Measurements from ENCODE around the gene PEAK1.
"Not testable (repeated sequence)": the region's sequence is repeated elsewhere in the genome, so short reads cannot be mapped to it uniquely, and the experiment has no call there.

The PEAK1 gene

DNA sequence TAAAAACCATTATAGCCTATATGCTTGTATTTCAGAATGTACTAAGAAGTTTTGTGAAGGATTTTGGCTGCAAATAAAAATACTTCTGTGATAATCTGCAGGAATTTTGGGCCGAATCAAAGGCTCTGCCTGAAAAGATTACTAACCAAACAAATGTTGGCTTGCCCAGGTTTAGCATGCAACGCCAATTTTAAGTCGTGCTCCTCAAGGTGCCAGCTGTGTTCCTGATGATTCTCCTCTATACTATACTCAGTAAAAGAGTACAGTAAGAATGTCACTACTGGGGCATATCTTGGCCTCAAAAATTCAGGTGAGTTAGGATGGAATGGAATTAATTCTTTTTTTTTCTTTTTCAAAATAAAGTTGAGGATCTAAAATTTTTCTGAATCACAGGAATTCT, 198.2 kb downstream of the PEAK1 start:
- no peak for DNase-seq

DNA sequence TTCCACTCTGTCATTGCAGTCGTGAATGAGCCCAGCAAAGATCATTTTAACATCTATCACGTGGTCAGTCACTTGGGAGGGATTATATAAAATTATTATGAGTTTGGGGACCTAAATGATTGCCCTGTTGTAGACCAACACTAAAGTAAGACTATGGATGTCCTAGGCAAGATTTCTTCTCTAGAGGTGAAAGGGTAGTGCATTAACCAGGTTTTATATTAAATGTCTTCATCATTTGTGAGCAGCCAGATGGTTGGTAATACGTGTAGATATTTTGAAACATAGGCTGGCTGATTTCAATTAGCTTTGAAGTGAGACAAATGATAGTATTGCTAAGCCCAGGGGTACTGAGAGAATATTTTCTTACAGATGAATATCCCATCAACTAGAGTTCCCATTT, 198.7 kb downstream of the PEAK1 start:
- no peak for DNase-seq

DNA sequence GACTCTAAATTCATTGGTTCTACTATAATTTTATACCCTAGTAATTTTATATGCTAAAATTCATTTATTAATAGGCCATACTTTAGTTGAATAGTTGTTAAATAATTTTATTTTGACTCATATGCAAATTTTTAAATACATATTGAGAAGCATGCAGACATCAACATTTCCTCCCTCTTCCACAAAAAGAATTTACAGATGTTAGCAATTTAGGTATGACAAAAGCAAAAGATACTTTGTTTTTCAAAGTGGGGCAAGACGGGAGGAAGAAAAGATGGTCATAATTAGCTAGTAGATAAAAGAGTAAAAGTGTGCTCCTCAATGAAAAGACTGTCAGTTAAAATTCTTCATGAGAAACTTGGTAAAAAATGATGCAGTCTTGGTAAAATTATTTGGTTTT, 200.1 kb downstream of the PEAK1 start:
- no peak for DNase-seq

DNA sequence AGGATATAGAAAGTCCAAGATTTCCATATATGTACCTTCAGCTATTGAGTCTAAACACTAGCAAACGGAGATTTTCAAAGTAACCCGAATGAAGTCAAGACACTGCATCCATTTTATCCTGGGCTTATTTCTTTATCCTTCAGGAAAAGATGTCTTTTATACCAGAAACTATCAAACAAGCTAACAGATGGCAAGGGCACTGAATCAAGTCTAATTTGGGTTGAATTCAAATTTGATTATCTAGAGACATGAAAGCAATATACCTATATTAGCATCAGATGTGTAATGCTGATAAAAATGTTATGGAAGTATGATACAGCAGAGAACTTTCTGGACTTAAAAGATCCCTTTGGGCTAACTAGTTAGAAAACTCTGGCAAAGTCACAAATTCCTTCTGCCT, 210.7 kb downstream of the PEAK1 start:
- DNase-seq: no peak

DNA sequence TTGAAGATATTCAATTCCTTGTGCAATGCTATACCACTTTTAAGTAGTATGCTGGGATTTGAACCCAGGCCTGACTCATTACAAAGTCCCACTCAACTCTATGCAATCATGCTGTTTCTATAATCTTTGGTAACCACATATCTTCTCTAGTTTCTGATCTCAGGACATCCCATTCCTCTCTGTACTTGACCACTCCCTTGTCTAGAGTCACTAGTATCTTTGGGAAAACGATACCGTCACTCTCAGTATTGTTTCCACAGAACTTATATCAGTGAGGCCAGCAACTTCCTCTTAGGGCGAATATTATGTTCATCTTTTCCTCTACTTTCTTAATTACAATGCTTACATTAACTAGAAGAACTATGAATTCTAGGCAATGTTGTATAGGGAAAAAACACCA, 211.7 kb downstream of the PEAK1 start:
- no peak for DNase-seq

DNA sequence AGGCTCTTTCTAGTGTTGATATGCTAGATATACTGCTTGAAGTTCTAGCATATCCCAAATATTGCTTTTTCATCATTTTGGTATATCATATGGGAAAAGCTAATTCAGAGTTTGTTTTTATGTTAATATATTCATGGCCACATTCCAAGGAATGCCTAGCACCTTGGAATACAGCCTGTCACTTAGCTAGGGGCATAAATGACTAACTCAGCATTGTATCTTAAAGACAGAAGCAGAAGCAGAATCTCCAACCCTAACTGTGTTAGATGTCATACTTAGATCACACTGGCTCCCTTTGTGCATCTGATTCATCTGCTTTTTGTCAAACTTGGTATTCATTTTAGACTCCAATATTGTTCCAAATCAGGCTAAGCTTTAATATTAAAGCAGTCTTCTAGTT, 218.2 kb downstream of the PEAK1 start:
- no peak for DNase-seq

DNA sequence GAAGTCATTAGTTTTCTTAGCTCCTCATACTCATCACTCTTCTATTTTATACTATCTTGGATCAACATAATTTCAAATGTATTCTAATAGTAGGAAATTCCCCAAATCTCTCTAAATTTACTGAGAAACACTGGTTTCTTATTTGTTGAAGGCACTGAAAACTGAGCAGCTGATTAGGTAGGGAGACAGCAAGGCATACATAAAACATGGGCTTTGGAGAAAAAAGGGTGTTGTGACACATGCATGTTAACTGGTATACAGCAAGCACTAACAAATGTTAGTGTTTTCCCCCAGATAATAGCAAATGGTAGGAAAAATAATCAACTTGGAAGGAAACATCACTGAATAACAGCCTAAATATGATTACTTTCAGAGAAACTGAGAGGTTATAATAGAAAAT, 223.5 kb downstream of the PEAK1 start:
- DNase-seq: no peak

DNA sequence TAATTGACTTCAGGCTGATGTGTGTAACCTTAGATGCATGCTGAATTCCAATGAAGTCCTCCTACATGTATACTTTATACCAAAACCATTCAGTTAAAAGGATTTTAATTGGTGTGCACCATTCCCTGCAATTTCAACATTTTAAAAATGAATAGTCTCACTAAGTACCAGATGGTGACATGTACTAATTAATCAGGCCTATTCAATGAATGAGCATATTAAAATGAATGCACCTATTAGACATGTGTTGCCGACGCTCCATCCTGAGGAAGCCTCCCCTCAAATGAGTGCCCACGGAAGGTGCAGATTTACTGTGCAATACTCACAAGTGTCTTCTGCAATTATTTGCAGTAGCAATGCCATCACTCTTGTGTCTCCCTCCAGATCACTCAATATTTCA, 224.3 kb downstream of the PEAK1 start:
- DNase-seq: no peak

DNA sequence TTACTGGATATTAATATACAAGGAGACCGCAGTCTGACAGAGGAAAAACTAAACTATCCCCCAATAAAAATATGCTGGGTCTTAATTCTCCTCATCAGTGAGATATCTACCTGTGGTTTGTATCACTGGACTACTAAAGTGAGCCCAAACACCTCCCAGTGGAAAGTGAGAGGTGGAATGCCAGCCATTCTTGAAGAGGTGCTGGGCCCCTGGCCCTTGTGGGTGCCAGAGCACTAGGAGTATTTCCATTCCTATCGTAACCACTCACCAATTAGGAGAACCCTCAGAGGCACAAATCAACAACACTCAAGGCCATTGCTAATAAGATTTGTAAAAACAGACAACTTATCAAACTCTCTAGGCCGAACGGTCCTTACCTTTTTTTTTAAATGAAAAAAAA, 227.5 kb downstream of the PEAK1 start:
- no peak for DNase-seq

DNA sequence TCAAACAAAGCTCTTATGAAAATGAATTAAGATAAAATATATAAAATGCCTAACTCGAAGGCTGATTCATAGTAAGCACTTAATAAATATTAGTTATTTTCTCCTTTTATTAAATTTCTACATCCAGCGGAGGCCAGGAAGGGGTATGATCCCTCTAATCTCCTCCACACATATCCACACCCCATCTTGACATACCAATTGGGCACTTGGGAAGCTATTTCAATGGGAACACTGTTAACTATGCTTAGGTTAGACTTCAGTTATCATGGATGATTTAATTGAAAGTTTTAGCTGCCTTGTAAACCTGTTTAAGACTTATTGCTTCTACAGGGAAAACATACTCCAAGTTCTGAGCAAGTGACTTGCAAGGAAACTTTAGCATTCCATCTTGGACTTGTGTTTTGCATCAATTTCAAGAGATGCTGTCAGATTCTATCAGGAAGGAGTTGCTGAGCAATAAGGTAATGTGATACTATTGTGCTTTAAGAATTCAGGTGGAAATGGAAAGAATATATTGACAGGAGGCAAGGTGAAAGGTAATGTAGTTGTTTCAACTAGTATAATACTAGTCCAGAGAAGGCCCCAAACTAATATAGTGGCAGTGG, 228.6 kb downstream of the PEAK1 start:
- no peak for DNase-seq

DNA sequence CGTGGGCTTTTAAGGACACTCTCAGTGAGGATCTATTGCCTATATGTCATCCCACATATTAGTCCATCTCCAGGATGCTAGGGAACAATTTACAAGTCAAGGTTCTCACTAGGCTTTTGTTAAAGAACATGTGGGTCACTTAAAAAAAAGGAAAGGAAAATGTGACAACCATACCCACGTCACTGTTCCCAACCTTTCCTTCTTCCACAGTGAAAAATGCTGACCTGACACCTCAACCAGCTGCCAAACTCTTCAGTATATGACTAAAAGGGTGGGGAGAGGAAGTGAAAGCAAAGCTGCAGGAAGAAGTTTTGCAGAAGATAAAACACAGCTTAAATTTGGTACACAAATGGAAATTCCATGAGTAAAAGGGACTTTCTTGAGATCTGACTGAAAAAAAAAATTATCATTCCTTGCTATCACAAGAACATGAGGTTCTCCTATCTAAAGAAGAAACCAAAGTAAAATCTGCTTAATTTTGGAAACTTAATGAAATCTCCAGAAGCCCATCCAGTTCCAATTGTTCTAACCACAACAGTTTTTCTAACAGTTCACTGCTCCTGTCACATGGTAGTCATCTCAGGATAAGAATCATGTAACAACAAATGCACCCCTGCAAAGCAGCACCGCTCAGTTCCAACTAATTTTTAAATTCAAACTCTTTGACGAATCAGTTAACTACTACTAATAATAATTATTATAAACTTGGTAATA, 232.0 kb downstream of the PEAK1 start:
- no peak for DNase-seq

DNA sequence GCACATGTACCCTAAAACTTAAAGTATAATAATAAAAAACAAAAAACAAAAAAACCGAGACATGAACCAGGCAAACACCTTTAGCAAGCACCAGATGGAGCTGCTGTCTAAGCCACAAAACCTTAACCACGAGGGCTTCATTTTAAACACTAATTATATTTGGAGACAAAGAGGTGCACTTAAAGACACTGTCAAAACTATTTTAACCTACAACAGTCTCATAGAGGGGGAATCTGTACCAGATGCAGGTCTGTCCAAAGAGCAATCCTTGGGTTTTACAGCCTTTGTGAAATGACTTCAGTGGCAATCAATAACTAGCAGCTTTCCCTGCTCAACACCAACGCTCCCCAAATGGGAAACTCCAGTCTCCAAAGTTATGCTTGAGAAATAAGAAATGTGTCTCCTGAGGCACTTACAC, 233.3 kb downstream of the PEAK1 start:
- DNase-seq: no peak

DNA sequence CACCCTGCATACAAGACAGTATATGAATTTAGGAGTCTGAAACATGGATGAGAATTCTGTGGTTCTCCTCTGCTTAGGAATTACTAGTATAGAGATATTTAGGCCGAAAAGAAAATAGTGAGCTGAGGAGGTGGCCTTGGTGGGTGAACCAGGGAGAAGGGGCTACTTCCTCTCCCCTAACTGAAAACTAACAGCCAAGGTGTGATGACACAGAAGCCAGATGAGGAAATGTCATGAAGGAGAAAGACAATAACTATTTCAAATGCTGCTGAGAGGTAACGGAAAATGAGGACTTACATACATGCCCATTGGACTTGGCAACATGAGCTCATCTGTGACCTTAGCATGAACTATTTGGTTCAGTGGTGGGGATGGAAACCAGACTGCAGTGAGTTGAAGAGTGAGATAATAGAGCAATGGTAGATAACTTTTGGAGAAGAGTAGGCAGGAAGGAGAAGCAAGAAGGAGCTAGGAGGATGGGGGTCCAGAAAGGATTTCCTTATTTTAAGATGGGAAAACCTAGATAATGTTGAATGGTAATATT, 234.6 kb downstream of the PEAK1 start:
- no peak for DNase-seq

DNA sequence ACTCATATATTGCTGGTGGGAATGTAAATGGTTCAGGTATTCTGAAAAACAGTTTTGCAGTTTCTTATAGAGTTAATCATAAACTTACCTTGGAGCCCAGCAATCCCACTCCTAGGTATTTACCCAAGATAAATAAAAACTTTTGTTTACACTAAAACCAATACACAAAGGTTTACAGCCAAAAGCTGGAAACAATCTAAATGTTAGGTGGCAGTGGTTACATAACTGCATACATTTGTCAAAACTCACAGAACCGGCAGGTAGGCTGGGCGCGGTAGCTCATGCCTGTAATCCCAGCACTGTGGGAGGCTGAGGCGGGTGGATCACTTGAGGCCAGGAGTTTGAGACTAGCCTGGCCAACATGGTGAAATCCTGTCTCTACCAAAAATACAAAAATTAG, 235.6 kb downstream of the PEAK1 start:
- not testable (repeated sequence) for DNase-seq

DNA sequence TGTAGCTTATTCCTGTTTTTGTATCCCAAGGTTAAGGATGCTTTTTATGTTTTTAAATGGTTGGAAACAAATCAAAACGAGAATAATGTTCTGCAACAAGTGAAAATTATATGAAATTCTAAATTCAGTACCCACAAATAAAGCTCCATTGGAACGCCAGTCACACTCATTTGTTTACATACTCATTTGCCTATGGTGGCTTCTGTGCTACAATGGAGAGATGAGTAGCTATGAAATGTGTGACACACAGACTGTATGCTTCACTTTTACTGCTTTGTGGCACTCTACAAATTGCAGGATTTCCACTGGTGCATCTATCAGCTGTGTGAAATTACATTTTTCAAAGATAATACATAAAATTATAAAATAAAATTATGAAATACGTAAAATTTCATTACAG, 236.8 kb downstream of the PEAK1 start:
- no peak for DNase-seq

DNA sequence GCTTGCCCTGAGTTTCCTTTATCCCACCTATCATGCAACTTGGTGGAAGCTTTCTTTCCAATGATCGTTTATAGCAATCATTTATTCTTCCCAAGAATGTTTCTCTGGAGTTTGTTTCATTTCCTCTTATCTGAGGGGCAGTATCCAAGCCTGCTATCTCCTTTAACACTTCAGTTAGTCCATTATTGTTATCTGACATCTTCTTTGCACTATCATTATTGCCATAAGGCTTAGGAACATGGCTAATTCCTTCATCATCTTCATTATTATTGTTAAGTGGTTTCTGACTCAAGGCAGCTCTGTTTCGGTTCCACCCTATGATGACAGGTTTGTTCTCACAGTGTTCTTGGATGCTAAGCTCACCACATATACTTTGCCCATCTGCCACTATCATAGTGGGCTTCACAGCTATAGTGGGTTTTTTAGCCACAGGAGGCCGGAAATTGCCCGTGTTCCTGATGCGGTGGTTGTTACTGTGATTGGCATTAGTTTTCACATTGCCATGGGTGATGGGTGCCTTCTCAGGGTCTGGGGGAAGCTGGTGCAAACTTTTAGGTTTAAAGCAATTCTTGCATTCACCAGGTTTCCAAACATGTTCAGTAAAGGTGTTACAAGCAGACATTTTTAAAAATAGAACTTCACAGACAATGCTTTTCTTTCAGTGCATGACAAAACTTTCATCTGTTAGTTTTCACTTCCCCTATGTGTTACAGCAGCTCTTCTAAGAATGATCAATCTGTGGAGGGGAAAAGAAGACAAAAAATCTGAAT, 238.4 kb downstream of the PEAK1 start:
- DNase-seq: no peak

DNA sequence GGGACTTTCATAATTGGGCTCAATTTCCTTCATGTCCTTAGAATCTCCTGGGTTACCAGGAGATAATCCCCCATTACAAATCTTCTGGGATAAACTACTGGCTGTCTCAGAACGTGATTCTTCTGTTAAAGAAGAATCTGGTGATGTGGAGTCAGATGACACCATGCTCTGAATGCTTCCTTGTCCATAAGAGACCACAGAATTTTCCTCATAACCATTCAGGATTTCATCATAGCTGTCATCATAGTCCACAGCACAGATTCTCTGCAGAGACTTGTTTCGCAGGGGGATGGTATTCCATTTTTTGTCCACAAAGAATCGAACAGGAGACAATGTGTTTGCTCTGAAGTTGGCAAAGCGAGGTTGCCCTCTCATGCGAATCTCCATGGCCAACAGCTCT, 239.1 kb downstream of the PEAK1 start:
- no peak for DNase-seq

DNA sequence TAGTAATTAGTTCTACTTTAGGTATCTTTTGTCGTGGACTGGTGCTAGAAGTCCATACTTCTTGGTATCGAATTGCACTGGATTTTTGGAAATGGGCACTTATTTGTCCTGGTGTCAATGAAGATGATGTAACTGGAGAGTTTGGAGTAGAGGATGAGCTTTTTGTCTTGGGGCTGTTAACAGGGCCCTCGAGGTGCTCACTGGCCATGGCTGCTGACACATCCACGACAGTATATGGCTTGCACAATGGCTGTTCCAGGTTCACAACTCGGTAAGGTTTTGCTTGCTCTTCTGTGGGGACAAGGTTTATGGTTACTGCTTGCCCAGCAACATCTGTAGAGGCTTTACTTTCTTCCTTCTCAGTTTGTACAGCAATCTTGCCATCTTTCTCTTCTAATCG, 239.6 kb downstream of the PEAK1 start:
- DNase-seq: no peak

DNA sequence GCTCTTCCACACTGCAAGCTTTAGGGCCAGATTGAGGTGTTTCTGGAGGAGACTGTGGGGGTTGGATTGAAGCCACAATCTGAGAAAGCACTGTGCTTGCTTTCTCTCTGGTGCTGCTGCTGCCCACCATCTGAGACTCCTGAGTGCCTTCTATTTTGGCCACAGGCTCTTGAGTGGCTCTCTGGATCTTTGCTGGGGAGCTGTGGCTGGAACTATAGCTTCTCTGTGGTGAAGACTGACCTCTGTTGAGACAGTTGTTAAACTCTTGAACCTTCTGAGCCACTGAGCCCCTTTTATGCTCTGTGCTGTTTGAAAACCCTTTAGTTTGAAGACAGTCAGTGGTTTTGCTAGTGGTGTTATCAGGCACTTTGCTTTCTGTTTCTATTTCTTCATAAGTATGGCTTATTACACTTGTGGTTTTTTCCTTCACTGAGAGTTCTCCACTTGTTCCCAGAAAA, 240.3 kb downstream of the PEAK1 start:
- no peak for DNase-seq

DNA sequence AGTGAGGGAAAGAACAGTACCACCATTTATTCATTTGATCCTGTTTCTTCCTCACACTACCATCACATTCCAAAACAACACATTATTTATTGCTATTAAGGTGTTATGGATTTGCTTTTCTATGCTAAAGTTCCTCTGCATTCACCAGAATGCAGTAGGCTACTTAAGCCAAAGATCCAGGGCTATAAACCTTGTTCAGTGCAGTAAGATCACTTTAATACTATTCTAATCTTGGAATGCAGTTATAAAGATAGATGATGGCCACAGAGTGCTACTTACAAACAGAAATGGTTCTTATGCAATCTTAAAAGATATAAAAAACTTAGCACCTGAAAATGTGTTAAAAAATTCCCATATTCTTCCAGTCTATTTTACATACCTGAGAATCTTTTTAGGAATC, 241.5 kb downstream of the PEAK1 start:
- DNase-seq: no peak

DNA sequence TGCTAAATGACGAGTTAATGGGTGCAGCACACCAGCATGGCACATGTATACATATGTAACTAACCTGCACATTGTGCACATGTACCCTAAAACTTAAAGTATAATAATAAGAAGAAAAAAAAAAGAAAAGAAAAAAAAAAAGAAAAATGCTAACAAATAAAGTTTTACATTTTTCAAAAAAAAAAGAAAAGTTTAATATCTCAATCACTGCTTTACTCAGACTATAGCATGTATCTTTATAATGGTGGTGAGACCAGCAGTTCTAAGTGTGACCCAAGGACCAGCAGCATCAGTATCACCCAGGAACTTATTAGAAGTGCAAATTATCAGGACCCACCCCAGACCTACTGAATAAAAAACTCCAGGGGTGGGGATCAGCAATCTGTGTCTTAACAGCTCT, 243.8 kb downstream of the PEAK1 start:
- not testable (repeated sequence) for DNase-seq

DNA sequence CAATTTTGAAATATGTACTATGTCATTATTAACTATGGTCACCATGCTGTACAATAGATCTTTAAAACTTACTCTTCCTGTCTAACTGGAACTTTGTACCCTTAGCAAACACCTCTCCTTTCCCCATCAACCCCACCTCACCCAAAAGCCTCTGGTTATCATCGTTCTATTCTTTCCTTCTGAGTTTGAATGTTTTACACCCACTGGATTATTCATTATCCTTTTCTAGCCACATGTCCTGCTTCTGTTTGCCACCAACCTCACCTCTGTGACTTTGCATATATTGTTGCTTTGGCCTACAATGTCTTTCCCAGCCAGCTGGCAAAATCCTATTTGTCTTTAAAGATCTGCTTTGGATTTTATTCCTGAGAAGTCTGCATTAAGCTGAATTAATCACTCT, 246.4 kb downstream of the PEAK1 start:
- DNase-seq: no peak

DNA sequence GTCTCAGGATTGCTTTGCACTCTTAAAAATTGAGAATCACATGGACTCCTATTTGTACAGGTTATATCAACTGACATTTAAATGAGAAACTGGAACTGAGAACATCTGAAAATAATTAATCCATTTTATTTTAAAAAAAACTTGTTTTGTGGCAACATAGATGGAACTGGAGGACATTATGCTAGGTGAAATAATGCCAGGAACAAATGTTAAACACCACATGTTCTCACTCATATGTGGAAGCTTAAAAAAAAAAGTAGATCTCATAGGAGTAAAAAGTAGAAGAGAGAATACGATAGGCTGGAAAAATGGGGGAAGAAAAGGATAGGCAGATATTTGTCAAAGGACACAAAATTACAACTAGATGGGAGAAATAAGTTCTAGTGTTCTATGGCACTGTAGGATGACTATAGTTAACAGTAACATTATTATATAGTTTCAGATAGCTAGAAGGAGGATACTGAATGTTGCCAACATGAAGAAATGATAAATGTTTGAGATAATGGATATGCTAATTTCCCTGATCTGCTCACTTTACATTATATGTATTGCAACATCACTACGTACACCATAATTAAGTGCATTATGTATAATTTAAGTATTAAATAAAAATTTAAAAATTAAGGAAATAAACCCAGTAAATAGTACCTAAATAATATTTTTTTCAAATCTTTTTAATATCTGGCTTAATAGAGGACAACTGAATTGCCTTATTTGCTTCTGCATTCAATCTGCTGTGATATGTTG, 248.5 kb downstream of the PEAK1 start:
- DNase-seq: no peak
